ENCODE data around the gene SH3PXD2A.

GRCh38 chr10:103603382-103603781 is 252.0 kb downstream of the SH3PXD2A start:
- TF ChIP-seq POLR2A (IDR thresholded peaks at IDR 0.05): no peak
- TF ChIP-seq, protein P1, sequence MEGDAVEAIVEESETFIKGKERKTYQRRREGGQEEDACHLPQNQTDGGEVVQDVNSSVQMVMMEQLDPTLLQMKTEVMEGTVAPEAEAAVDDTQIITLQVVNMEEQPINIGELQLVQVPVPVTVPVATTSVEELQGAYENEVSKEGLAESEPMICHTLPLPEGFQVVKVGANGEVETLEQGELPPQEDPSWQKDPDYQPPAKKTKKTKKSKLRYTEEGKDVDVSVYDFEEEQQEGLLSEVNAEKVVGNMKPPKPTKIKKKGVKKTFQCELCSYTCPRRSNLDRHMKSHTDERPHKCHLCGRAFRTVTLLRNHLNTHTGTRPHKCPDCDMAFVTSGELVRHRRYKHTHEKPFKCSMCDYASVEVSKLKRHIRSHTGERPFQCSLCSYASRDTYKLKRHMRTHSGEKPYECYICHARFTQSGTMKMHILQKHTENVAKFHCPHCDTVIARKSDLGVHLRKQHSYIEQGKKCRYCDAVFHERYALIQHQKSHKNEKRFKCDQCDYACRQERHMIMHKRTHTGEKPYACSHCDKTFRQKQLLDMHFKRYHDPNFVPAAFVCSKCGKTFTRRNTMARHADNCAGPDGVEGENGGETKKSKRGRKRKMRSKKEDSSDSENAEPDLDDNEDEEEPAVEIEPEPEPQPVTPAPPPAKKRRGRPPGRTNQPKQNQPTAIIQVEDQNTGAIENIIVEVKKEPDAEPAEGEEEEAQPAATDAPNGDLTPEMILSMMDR (IDR thresholded peaks at IDR 0.05): no peak

Data from Peyer's patch (tissue), 4 donors.